H1 (cell line): ENCODE data around the gene ADARB2. TPM values are rescaled to one million over a fixed set of nuclear protein-coding genes. Genes with fewer than 3 reads are reported as not detected.

ENCODE experiments used
- CTCF ChIA-PET: fragments of 300-600 bp; sonication (Branson Sonifier 250); formaldehyde crosslinking; loops from one replicate; lab custom pipeline; 2021; ENCODE audit not compliant: partially characterized antibody; lab: Charles Lee
- POLR2A ChIA-PET: fragments of 300-600 bp; sonication (Branson Sonifier 250); formaldehyde crosslinking; loops from one replicate; lab custom pipeline; 2021; ENCODE audit warnings: inconsistent platforms; ENCODE audit not compliant: partially characterized antibody; lab: Charles Lee
- DNase-seq, 2 experiments: peaks; one replicate each; pipeline versions ENCODE4 v3.0.0 to v3.0.0-alpha.2; 2010 to 2022; ENCODE audit warnings: low spot score in 2 of 2, low read depth in 1 of 2, mixed read lengths in 1 of 2
- FAIRE-seq: peaks from 2 replicates; lab custom pipeline; 2011; peaks lifted over from hg19 to GRCh38; lab: Jason Lieb, UNC
- H2AFZ ChIP-seq: 2 replicates; pipeline ENCODE4 v1.8.1; 2012; ENCODE audit warnings: low read length, inconsistent platforms
- H2AK5ac ChIP-seq: 2 replicates; pipeline ENCODE4 v1.6.1; 2013; ENCODE audit warnings: low read depth, low read length
- H2BK120ac ChIP-seq: replicated peaks from 2 replicates; pipeline ENCODE3; 2013; ENCODE audit warnings: low read depth, low read length, inconsistent platforms
- H2BK12ac ChIP-seq: 2 replicates; pipeline ENCODE4 v1.6.1; 2013; ENCODE audit warnings: low read depth, low read length
- H2BK15ac ChIP-seq: 2 replicates; pipeline ENCODE4 v1.6.1; 2013; ENCODE audit warnings: low read length
- H2BK20ac ChIP-seq: 2 replicates; pipeline ENCODE4 v1.6.1; 2013; ENCODE audit warnings: low read length
- H2BK5ac ChIP-seq: 2 replicates; pipeline ENCODE4 v1.6.1; 2013; ENCODE audit warnings: low read depth, low read length
- H3K14ac ChIP-seq: 2 replicates; pipeline ENCODE4 v1.6.1; 2013; ENCODE audit warnings: inconsistent platforms; ENCODE audit not compliant: insufficient read length
- H3K18ac ChIP-seq: 2 replicates; pipeline ENCODE4 v1.6.1; 2013; ENCODE audit warnings: low read length; ENCODE audit errors: extremely low read depth
- H3K23ac ChIP-seq: 2 replicates; pipeline ENCODE4 v1.6.1; 2013; ENCODE audit warnings: inconsistent platforms; ENCODE audit not compliant: insufficient read length
- H3K23me2 ChIP-seq: 2 replicates; pipeline ENCODE4 v1.6.1; 2013; ENCODE audit warnings: low read depth, low read length
- H3K27ac ChIP-seq: 2 replicates; pipeline ENCODE4 v1.6.1; 2011; ENCODE audit warnings: low read depth, low read length, inconsistent platforms
- H3K27me3 ChIP-seq, 4 experiments: replicated peaks in 1 of 4; 1 replicate in 1 of 4; 2 replicates in 3 of 4; pipeline versions ENCODE4 v1.6.1 to v1.8.1; 2011 to 2013; ENCODE audit warnings: low read length in 3 of 4, mild to moderate bottlenecking in 3 of 4, inconsistent platforms in 2 of 4, mixed read lengths in 2 of 4, moderate library complexity in 1 of 4; ENCODE audit not compliant: control insufficient read depth in 3 of 4, insufficient read depth in 3 of 4; ENCODE audit errors: extremely low read depth in 1 of 4
- H3K36me3 ChIP-seq, 4 experiments: 2 replicates each; pipeline versions ENCODE4 v1.6.1 to v1.8.1; 2011 to 2013; ENCODE audit warnings: mild to moderate bottlenecking in 4 of 4, low read length in 3 of 4, moderate library complexity in 2 of 4, control low read depth in 1 of 4, inconsistent platforms in 1 of 4; ENCODE audit not compliant: insufficient read depth in 4 of 4, control insufficient read depth in 2 of 4
- H3K4ac ChIP-seq: replicated peaks from 2 replicates; pipeline ENCODE3; 2013; ENCODE audit warnings: low read length, low read depth, mixed read lengths, inconsistent platforms; ENCODE audit not compliant: insufficient read length
- H3K4me1 ChIP-seq, 4 experiments: replicated peaks in 1 of 4; 1 replicate in 1 of 4; 2 replicates in 3 of 4; pipeline versions ENCODE4 v1.6.1 to v1.8.1; 2011 to 2013; ENCODE audit warnings: low read length in 3 of 4, inconsistent platforms in 2 of 4, mixed read lengths in 1 of 4; ENCODE audit not compliant: insufficient read depth in 4 of 4, control insufficient read depth in 3 of 4
- H3K4me2 ChIP-seq, 2 experiments: 2 replicates each; pipeline versions ENCODE4 v1.6.1 to v1.8.1; 2011 to 2013; ENCODE audit warnings: low read depth in 2 of 2, low read length in 2 of 2, control low read depth in 1 of 2, inconsistent platforms in 1 of 2, mild to moderate bottlenecking in 1 of 2; ENCODE audit not compliant: insufficient read depth in 1 of 2
- H3K4me3 ChIP-seq, 4 experiments: fragments of 200-600, 300-600 bp in 1 of 4; sonication (generic), shearing (Covaris generic), sonication (Bioruptor Twin) in 1 of 4; 2 replicates each; pipeline versions ENCODE4 v1.5.1 to v1.8.1; 2011 to 2016; ENCODE audit warnings: low read length in 4 of 4, low read depth in 3 of 4, control low read depth in 2 of 4, inconsistent platforms in 2 of 4, mild to moderate bottlenecking in 2 of 4, mixed read lengths in 1 of 4, moderate library complexity in 1 of 4; ENCODE audit not compliant: insufficient read depth in 2 of 4; ENCODE audit errors: extremely low read depth in 1 of 4
- H3K56ac ChIP-seq: replicated peaks from 2 replicates; pipeline ENCODE3; 2013; ENCODE audit warnings: low read depth, mild to moderate bottlenecking, mixed read lengths, low read length, inconsistent platforms; ENCODE audit not compliant: insufficient read length
- H3K79me1 ChIP-seq: 2 replicates; pipeline ENCODE4 v1.6.1; 2013; ENCODE audit warnings: low read depth, low read length, control low read depth
- H3K79me2 ChIP-seq, 2 experiments: 2 replicates each; pipeline versions ENCODE4 v1.6.1 to v1.8.1; 2012 to 2013; ENCODE audit warnings: low read length in 2 of 2, mild to moderate bottlenecking in 2 of 2, inconsistent platforms in 1 of 2; ENCODE audit not compliant: insufficient read depth in 2 of 2, control insufficient read depth in 1 of 2
- H3K9ac ChIP-seq, 4 experiments: replicated peaks in 1 of 4; 1 replicate in 1 of 4; 2 replicates in 3 of 4; pipeline versions ENCODE4 v1.6.1 to v1.8.1; 2011 to 2013; ENCODE audit warnings: low read depth in 3 of 4, low read length in 3 of 4, control low read depth in 2 of 4, mild to moderate bottlenecking in 2 of 4, moderate library complexity in 2 of 4, inconsistent platforms in 1 of 4; ENCODE audit errors: extremely low read depth in 1 of 4
- H3K9me3 ChIP-seq, 2 experiments: 2 replicates each; pipeline versions ENCODE4 v1.6.1 to v1.8.1; 2012 to 2013; ENCODE audit warnings: mild to moderate bottlenecking in 2 of 2, moderate library complexity in 2 of 2, control low read depth in 1 of 2, inconsistent platforms in 1 of 2, low read depth in 1 of 2, low read length in 1 of 2, mixed read lengths in 1 of 2; ENCODE audit not compliant: insufficient read depth in 2 of 2
- H4K20me1 ChIP-seq, 2 experiments: replicated peaks in 1 of 2; 2 replicates each; pipeline versions ENCODE3 to v1.8.1; 2011 to 2013; ENCODE audit warnings: inconsistent platforms in 2 of 2, low read length in 2 of 2, mild to moderate bottlenecking in 1 of 2; ENCODE audit not compliant: insufficient read depth in 2 of 2, control insufficient read depth in 1 of 2
- H4K5ac ChIP-seq: 2 replicates; pipeline ENCODE4 v1.6.1; 2013; ENCODE audit warnings: low read length, low read depth, mixed read lengths, inconsistent platforms; ENCODE audit not compliant: insufficient read length
- H4K8ac ChIP-seq: 2 replicates; pipeline ENCODE4 v1.8.0; 2013; ENCODE audit warnings: mild to moderate bottlenecking, moderate library complexity, low read length, inconsistent platforms; ENCODE audit not compliant: insufficient read depth; ENCODE audit errors: extremely low read depth
- H4K91ac ChIP-seq: replicated peaks from 2 replicates; pipeline ENCODE3; 2013; ENCODE audit warnings: low read length, mixed read lengths, inconsistent platforms; ENCODE audit not compliant: insufficient read length
- CEBPB ChIP-seq: IDR thresholded peaks from 2 replicates; pipeline ENCODE4 v1.6.1; 2012; ENCODE audit warnings: low read depth, low read length
- CREB1 ChIP-seq: IDR thresholded peaks from 2 replicates; pipeline ENCODE4 v1.6.1; 2012; ENCODE audit warnings: inconsistent platforms
- EP300 ChIP-seq, 2 experiments: IDR thresholded peaks; 1 replicate in 1 of 2; 2 replicates in 1 of 2; pipeline ENCODE4 v1.6.1; 2011 to 2012; ENCODE audit warnings: low read depth in 2 of 2, low read length in 2 of 2, mild to moderate bottlenecking in 2 of 2, borderline replicate concordance in 1 of 2, inconsistent platforms in 1 of 2, moderate library complexity in 1 of 2
- GABPA ChIP-seq: IDR thresholded peaks from 2 replicates; pipeline ENCODE4 v1.6.1; 2011; ENCODE audit warnings: mild to moderate bottlenecking, low read length, moderate library complexity, borderline replicate concordance; ENCODE audit not compliant: insufficient read depth
- HDAC6 ChIP-seq: IDR thresholded peaks from one replicate; pipeline ENCODE4 v1.7.1; 2012; ENCODE audit warnings: low read depth, mild to moderate bottlenecking, inconsistent platforms, low read length, moderate library complexity
- KDM5A ChIP-seq: fragments of 200-600 bp; IDR thresholded peaks from 2 replicates; pipeline ENCODE4 v1.7.1; 2012; ENCODE audit warnings: mild to moderate bottlenecking, low read length, inconsistent platforms, mixed read lengths
- PHF8 ChIP-seq: fragments of 200-600 bp; sonication (generic); conservative IDR thresholded peaks from 2 replicates; pipeline ENCODE4 v1.7.1; 2012; ENCODE audit warnings: low read depth, mild to moderate bottlenecking, inconsistent platforms, low read length, moderate library complexity
- POLR2A ChIP-seq, 2 experiments: IDR thresholded peaks; 1 replicate in 1 of 2; 2 replicates in 1 of 2; pipeline ENCODE4 v1.6.1; 2011; ENCODE audit warnings: low read depth in 2 of 2, low read length in 2 of 2, mild to moderate bottlenecking in 2 of 2; ENCODE audit errors: control extremely low read depth in 1 of 2
- POU5F1 ChIP-seq: IDR thresholded peaks from 2 replicates; pipeline ENCODE4 v1.6.1; 2011; ENCODE audit warnings: low read depth, mild to moderate bottlenecking, low read length, moderate library complexity
- RXRA ChIP-seq: IDR thresholded peaks from 2 replicates; pipeline ENCODE4 v1.6.1; 2011; ENCODE audit warnings: low read depth, mild to moderate bottlenecking, low read length, moderate library complexity; ENCODE audit not compliant: insufficient read depth
- SIRT6 ChIP-seq: IDR thresholded peaks from one replicate; pipeline ENCODE4 v1.7.1; 2012; ENCODE audit warnings: low read length, inconsistent platforms
- SP1 ChIP-seq: IDR thresholded peaks from 2 replicates; pipeline ENCODE4 v1.6.1; 2011; ENCODE audit warnings: low read depth, low read length
- SP2 ChIP-seq: IDR thresholded peaks from 2 replicates; pipeline ENCODE4 v1.6.1; 2012; ENCODE audit warnings: mild to moderate bottlenecking, low read length, inconsistent platforms
- SRF ChIP-seq: IDR thresholded peaks from 2 replicates; pipeline ENCODE4 v1.6.1; 2011; ENCODE audit warnings: mild to moderate bottlenecking, low read depth, low read length, moderate library complexity
- TAF7 ChIP-seq: optimal IDR thresholded peaks from 2 replicates; pipeline ENCODE3; 2011; ENCODE audit warnings: low read depth, mild to moderate bottlenecking, inconsistent platforms, low read length, moderate library complexity, borderline replicate concordance
- WGBS, 2 experiments: shearing (Covaris generic) in 1 of 2; methylation state at CpG; one replicate each; pipeline versions ENCODE4 v1.1.6 to v1.1.7; 2013 to 2015; ENCODE audit warnings: low lambda C conversion rate in 2 of 2, mixed read lengths in 2 of 2, inconsistent platforms in 1 of 2, low coverage in 1 of 2, missing lambda C conversion rate in 1 of 2; ENCODE audit not compliant: insufficient replicate concordance in 2 of 2, insufficient coverage in 1 of 2, insufficient read length in 1 of 2; ENCODE audit errors: extremely low coverage in 1 of 2, missing lambda C conversion rate in 1 of 2; 5-methylcytosine and 5-hydroxymethylcytosine counted together
- polyA plus RNA-seq, 7 experiments: library from polyadenylated mRNA; depleted of rRNA in 3 of 7; stranded (reverse) in 5 of 7; unstranded in 2 of 7; fragments of >200 nt in 5 of 7; fragments of 200-250 nt in 2 of 7; gene quantifications; 1 replicate in 5 of 7; 2 replicates in 1 of 7; 4 replicates in 1 of 7; pipeline versions ENCODE4 v1.2.1 to v1.2.3, GENCODE V29; 2011 to 2013; ENCODE audit warnings: missing spikeins in 2 of 7, mixed read lengths in 2 of 7
- total RNA-seq: library from RNA; stranded (reverse); fragmentation: NEBNext Ultra II Directional; extraction: Animal tissue kit (Norgen Biotek cat#: 25700); gene quantifications from 2 replicates; pipeline ENCODE4 v1.2.1, GENCODE V29; 2021

ADARB2 gene
- total and polyA plus RNA-seq, 2 of the 8 experiments (the other 6 are each of a cell fraction or from before 2014, with no cell fraction given) = 2.2 to 2.8 TPM

DNA sequence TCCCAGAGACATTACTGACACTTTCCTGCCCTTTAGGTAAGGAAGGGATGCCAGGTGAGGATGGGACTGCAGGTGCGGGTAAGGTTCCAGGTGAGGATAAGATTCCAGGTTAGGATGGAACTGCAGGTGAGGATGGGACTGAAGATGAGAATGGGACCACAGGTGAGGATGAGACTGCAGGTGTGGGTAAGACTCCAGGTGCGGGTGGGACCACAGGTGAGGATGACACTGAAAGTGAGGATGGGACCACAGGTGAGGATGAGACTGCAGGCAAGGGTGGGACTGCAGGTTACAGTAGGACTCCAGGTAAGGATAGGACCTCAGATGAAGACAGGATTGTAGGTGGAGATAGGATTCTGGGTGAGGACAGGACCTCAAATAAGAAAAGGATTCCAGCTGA lies 358.9 kb downstream of the ADARB2 start:
- 0 out of 2 replicates have a peak, but pooled peaks cover 4% of the 10 kb centered on the region for H3K23me2 ChIP-seq
- TF ChIP-seq SP1 (no peak), GABPA (no peak), KDM5A (no peak), CEBPB (no peak), TAF7 (no peak), HDAC6 (no peak), SIRT6 (no peak), POLR2A (IDR thresholded peaks at IDR 0.05; ENCODE audit: control extremely low read depth in 1 of 2, low read depth in 2 of 2, low read length in 2 of 2) (no peak), RXRA (no peak), EP300 (IDR thresholded peaks at IDR 0.05; ENCODE audit: borderline replicate concordance in 1 of 2, low read depth in 2 of 2, low read length in 2 of 2) (no peak), CREB1 (no peak), POU5F1 (no peak), SP2 (no peak), SRF (no peak), PHF8 (no peak)
- no peak overlapping the region for H2AFZ ChIP-seq
- no peak overlapping the region for H3K14ac ChIP-seq
- no peak overlapping the region for H3K56ac ChIP-seq
- H3K27me3 ChIP-seq = no peaks in the 10 kb centered on the region; a peak in 1 of 7 replicates
- FAIRE-seq = no peak
- H3K18ac ChIP-seq = no peak overlapping the region
- H3K9ac ChIP-seq = no peak overlapping the region
- no peak overlapping the region for H2AK5ac ChIP-seq
- H4K91ac ChIP-seq = no peak overlapping the region
- no peak overlapping the region for H4K8ac ChIP-seq
- H3K4me3 ChIP-seq = no peak overlapping the region
- H2BK20ac ChIP-seq = no peak overlapping the region
- peaks cover 5 to 11% (median 5%) of the 10 kb centered on the region in 4 experiments for H3K4me1 ChIP-seq
- H3K36me3 ChIP-seq = no peaks in the 10 kb centered on the region; a peak in 1 of 8 replicates
- 77% methylated on average over 2 of the region's 2 CpGs; no CpG with 5 or more reads in 1 of the 2 experiments for WGBS, 2 experiments
- H3K23ac ChIP-seq = no peak overlapping the region
- H2BK5ac ChIP-seq = peak overlapping the region; percentile 81; the same call in 1 of the 2 replicates
- H4K5ac ChIP-seq = no peak overlapping the region
- no peak for DNase-seq
- H3K4me2 ChIP-seq = no peak overlapping the region
- H2BK120ac ChIP-seq = no peak overlapping the region
- H3K27ac ChIP-seq = no peak overlapping the region
- H3K9me3 ChIP-seq = no peaks in the 10 kb centered on the region
- H2BK12ac ChIP-seq = peak overlapping the region; percentile 75; the same call in 1 of the 2 replicates
- CTCF ChIA-PET = interaction anchor here (0.8 to 2.6 kb wide), 3 partner anchors 9 to 42 kb away, joined by 3 to 11 read pairs (median 7); no protein-coding TSS in a partner anchor
- no peaks in the 10 kb centered on the region for H3K79me1 ChIP-seq
- H2BK15ac ChIP-seq = peak overlapping the region; percentile 61; the same call in 1 of the 2 replicates
- H3K4ac ChIP-seq = no peak overlapping the region
- no peaks in the 10 kb centered on the region for H3K79me2 ChIP-seq
- H4K20me1 ChIP-seq = peaks cover 0 to 4% of the 10 kb centered on the region in 2 experiments
- POLR2A ChIA-PET = interaction anchor here (1.2 kb wide), 1 partner anchor 77 kb away, joined by 3 read pairs; no protein-coding TSS in a partner anchor
